HCT116 (cell line): Measurements from ENCODE around the gene GBE1. TPM values are rescaled to one million over a fixed set of nuclear protein-coding genes. Genes with fewer than 3 reads are reported as not detected.

Experiments
- ATAC-seq: fragments of 200-7000 bp; cut with Tn5 transposase; 2 replicates; pipeline ENCODE4 v1.9.1; 2020; ENCODE audit warnings: mild to moderate bottlenecking, moderate library complexity
- BruUV-seq: library from RNA; stranded (reverse); fragments of 400-500 nt; replicated peaks from 2 replicates; lab custom pipeline; 2021; lab: Mats Ljungman, UMichigan
- CTCF ChIA-PET: fragments of 300-600 bp; sonication (Branson Sonifier 250); formaldehyde crosslinking; loops from one replicate; lab custom pipeline; 2021; ENCODE audit warnings: antibody characterized with exemption; lab: Charles Lee
- POLR2A ChIA-PET: fragments of 300-600, 350-600 bp; sonication (Branson Sonifier 250); formaldehyde crosslinking; loops from one replicate; lab custom pipeline; 2021; ENCODE audit warnings: antibody characterized with exemption; lab: Charles Lee
- RAD21 ChIA-PET, 2 experiments: fragments of 300-600 bp; sonication (Branson Sonifier 250); formaldehyde crosslinking; loops; one replicate each; lab custom pipeline; 2023; ENCODE audit warnings: low total read pairs in 2 of 2; ENCODE audit not compliant: uncharacterized antibody in 2 of 2, unreplicated experiment in 2 of 2, low non-redundant PET in 1 of 2; lab: Charles Lee
- DNase-seq: peaks from one replicate; pipeline ENCODE4 v3.0.0-alpha.2; 2010; ENCODE audit warnings: low read depth, low spot score
- H2AFZ ChIP-seq: fragments of 200-600 bp; shearing (Covaris generic), sonication (generic); 2 replicates; pipeline ENCODE4 v1.6.1; 2017; ENCODE audit warnings: low read depth, mixed run types, mixed read lengths, antibody characterized with exemption, low read length; ENCODE audit not compliant: poor library complexity, severe bottlenecking
- H3K27ac ChIP-seq: 2 replicates; pipeline ENCODE4 v1.5.1; 2012; ENCODE audit warnings: low read depth, low read length
- H3K27me3 ChIP-seq: fragments of 200-600 bp; sonication (generic); 2 replicates; pipeline ENCODE4 v1.6.1; 2016; ENCODE audit warnings: mixed run types, low read length, mixed read lengths; ENCODE audit not compliant: insufficient read depth
- H3K36me3 ChIP-seq, 2 experiments: fragments of 200-500 bp in 1 of 2; fragments of 200-600 bp in 1 of 2; sonication (Bioruptor generic) in 1 of 2; sonication (generic) in 1 of 2; 2 replicates each; pipeline versions ENCODE4 v1.5.1 to v1.6.1; 2014 to 2016; ENCODE audit warnings: low read length in 2 of 2, inconsistent platforms in 1 of 2, mixed read lengths in 1 of 2, mixed run types in 1 of 2; ENCODE audit not compliant: insufficient read depth in 2 of 2, control insufficient read depth in 1 of 2
- H3K4me1 ChIP-seq, 2 experiments: fragments of 200-600 bp in 1 of 2; sonication (generic) in 1 of 2; 2 replicates each; pipeline versions ENCODE4 v1.5.1 to v1.6.1; 2012 to 2017; ENCODE audit warnings: low read length in 2 of 2, inconsistent platforms in 1 of 2, mild to moderate bottlenecking in 1 of 2, mixed read lengths in 1 of 2, mixed run types in 1 of 2, moderate library complexity in 1 of 2; ENCODE audit not compliant: insufficient read depth in 2 of 2, control insufficient read depth in 1 of 2
- H3K4me2 ChIP-seq: fragments of 200-600 bp; sonication (generic); 2 replicates; pipeline ENCODE4 v1.6.1; 2017; ENCODE audit warnings: mixed run types, low read length, mixed read lengths
- H3K4me3 ChIP-seq, 2 experiments: fragments of 200-600 bp in 1 of 2; sonication (generic) in 1 of 2; replicated peaks in 1 of 2; 2 replicates each; pipeline ENCODE4 v1.5.1; 2011 to 2016; ENCODE audit warnings: low read length in 2 of 2, control low read depth in 1 of 2, low read depth in 1 of 2, mild to moderate bottlenecking in 1 of 2, mixed read lengths in 1 of 2, mixed run types in 1 of 2
- H3K79me2 ChIP-seq: fragments of 200-600 bp; sonication (generic); 2 replicates; pipeline ENCODE4 v1.6.1; 2017; ENCODE audit warnings: mild to moderate bottlenecking, mixed run types, low read length, moderate library complexity, mixed read lengths; ENCODE audit not compliant: insufficient read depth
- H3K9ac ChIP-seq: fragments of 200-600 bp; sonication (generic); 2 replicates; pipeline ENCODE4 v1.6.1; 2016; ENCODE audit warnings: low read length, mixed read lengths
- H3K9me2 ChIP-seq: fragments of 200-600 bp; sonication (generic), shearing (Covaris generic); 2 replicates; pipeline ENCODE4 v1.6.1; 2017; ENCODE audit warnings: mixed run types, mild to moderate bottlenecking, moderate library complexity; ENCODE audit not compliant: insufficient read depth
- H3K9me3 ChIP-seq, 2 experiments: fragments of 200-500 bp in 1 of 2; fragments of 200-600 bp in 1 of 2; sonication (Bioruptor generic) in 1 of 2; sonication (generic) in 1 of 2; 2 replicates each; pipeline ENCODE4 v1.6.1; 2014 to 2017; ENCODE audit warnings: low read length in 2 of 2, mixed read lengths in 2 of 2, inconsistent platforms in 1 of 2, low read depth in 1 of 2, mild to moderate bottlenecking in 1 of 2, mixed run types in 1 of 2, moderate library complexity in 1 of 2; ENCODE audit not compliant: control insufficient read depth in 1 of 2, insufficient read depth in 1 of 2
- H4K20me1 ChIP-seq: fragments of 200-600 bp; sonication (generic), shearing (Covaris generic); 2 replicates; pipeline ENCODE4 v1.6.1; 2017; ENCODE audit warnings: mixed run types, mild to moderate bottlenecking, moderate library complexity; ENCODE audit not compliant: insufficient read depth
- ATF3 ChIP-seq: IDR thresholded peaks from 2 replicates; pipeline ENCODE4 v1.6.1; 2012
- CEBPB ChIP-seq: IDR thresholded peaks from 2 replicates; pipeline ENCODE4 v1.6.1; 2012; ENCODE audit warnings: low read depth
- CTCF ChIP-seq, 3 experiments: fragments of 200-600 bp in 1 of 3; sonication (generic) in 1 of 3; IDR thresholded peaks in 2 of 3; conservative IDR thresholded peaks in 1 of 3; 2 replicates each; pipeline ENCODE4 v1.5.1; 2012 to 2017; ENCODE audit warnings: low read depth in 2 of 3, low read length in 2 of 3, antibody characterized with exemption in 1 of 3, borderline replicate concordance in 1 of 3, control low read depth in 1 of 3, mild to moderate bottlenecking in 1 of 3, mixed read lengths in 1 of 3, mixed run types in 1 of 3, moderate library complexity in 1 of 3; ENCODE audit not compliant: insufficient read depth in 1 of 3
- EZH2phosphoT487 ChIP-seq: fragments of 200-600 bp; IDR thresholded peaks from 2 replicates; pipeline ENCODE4 v1.6.1; 2018; ENCODE audit warnings: antibody characterized with exemption, borderline replicate concordance
- MAX ChIP-seq: IDR thresholded peaks from 2 replicates; pipeline ENCODE4 v1.6.1; 2012
- POLR2A ChIP-seq: IDR thresholded peaks from 2 replicates; pipeline ENCODE4 v1.7.0; 2011; ENCODE audit warnings: borderline replicate concordance; ENCODE audit not compliant: insufficient read depth, insufficient read length; ENCODE audit errors: extremely low read depth
- POLR2AphosphoS5 ChIP-seq: IDR thresholded peaks from 2 replicates; pipeline ENCODE4 v1.6.1; 2011; ENCODE audit warnings: mild to moderate bottlenecking, low read depth, low read length, moderate library complexity
- RAD21 ChIP-seq: IDR thresholded peaks from 2 replicates; pipeline ENCODE4 v1.6.1; 2012; ENCODE audit warnings: low read depth, mild to moderate bottlenecking
- SIN3A ChIP-seq: IDR thresholded peaks from 2 replicates; pipeline ENCODE4 v1.6.1; 2012; ENCODE audit warnings: low read depth
- SP1 ChIP-seq: IDR thresholded peaks from 2 replicates; pipeline ENCODE4 v1.6.1; 2012; ENCODE audit warnings: low read depth
- TCF7L2 ChIP-seq: IDR thresholded peaks from 2 replicates; pipeline ENCODE4 v1.7.0; 2011; ENCODE audit warnings: borderline replicate concordance, inconsistent platforms; ENCODE audit not compliant: insufficient read depth, insufficient read length; ENCODE audit errors: extremely low read depth
- ZBTB33 ChIP-seq: IDR thresholded peaks from 2 replicates; pipeline ENCODE4 v1.6.1; 2011; ENCODE audit warnings: mild to moderate bottlenecking, low read length, moderate library complexity; ENCODE audit not compliant: insufficient replicate concordance; ENCODE audit errors: extremely low read depth
- ZNF274 ChIP-seq: fragments of 200-500 bp; sonication (Bioruptor generic); IDR thresholded peaks from 2 replicates; pipeline ENCODE4 v1.6.1; 2014; ENCODE audit warnings: mild to moderate bottlenecking, low read depth, low read length, inconsistent platforms
- intact Hi-C: fragments of 100-400 bp; cut with micrococcal nuclease; formaldehyde crosslinking; loops from 2 replicates; pipeline ENCODE4 v1.10.0; 2022
- total RNA-seq: library from RNA; stranded (reverse); gene quantifications from one replicate; pipeline ENCODE4 v1.2.1, GENCODE V29; 2021; ENCODE audit not compliant: unreplicated experiment

The GBE1 gene
- total RNA-seq, 1 experiment from 2014 or later, result 27.7 TPM

DNA sequence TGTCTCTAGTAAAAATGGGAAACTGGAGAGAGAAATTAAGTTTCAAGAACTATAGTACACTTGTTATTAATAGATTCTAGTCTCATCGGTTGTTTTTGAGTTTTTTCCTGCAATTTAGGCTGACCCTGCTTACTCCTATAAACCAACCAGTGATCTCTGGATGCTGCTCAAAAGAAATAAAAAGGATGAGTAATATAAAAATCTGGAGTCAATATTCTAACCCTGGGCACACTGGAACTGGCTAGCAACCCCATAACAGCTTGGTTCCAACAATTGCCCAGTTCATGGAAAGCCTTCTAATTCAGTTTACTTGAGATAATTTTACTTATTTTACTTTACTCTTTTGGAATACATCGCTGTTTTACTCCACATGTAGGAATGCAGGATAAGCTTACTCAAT lies 211.6 kb downstream of the GBE1 start:
- POLR2A ChIA-PET, result no interaction called here
- Histone ChIP-seq H2AFZ (no peak overlapping the region), H4K20me1 (no peaks in the 10 kb centered on the region; the same call in 1 of the 2 replicates), H3K9me3 (no peaks in the 10 kb centered on the region), H3K4me1 (no peaks in the 10 kb centered on the region), H3K36me3 (no peaks in the 10 kb centered on the region), H3K9me2 (no peaks in the 10 kb centered on the region), H3K27ac (no peak overlapping the region), H3K4me3 (no peak overlapping the region), H3K79me2 (no peaks in the 10 kb centered on the region), H3K27me3 (no peaks in the 10 kb centered on the region), H3K9ac (no peak overlapping the region), H3K4me2 (no peak overlapping the region)
- TF ChIP-seq ATF3 (no peak), SP1 (no peak), POLR2A (no peak), RAD21 (no peak), EZH2phosphoT487 (no peak), TCF7L2 (no peak), MAX (no peak), CEBPB (no peak), ZBTB33 (no peak), CTCF (IDR thresholded peaks at IDR 0.05 in 2 of 3, conservative IDR thresholded peaks at IDR 0.05 in 1 of 3; ENCODE audit: borderline replicate concordance in 1 of 3, insufficient read depth in 1 of 3, low read depth in 2 of 3, low read length in 2 of 3) (no peak), SIN3A (no peak), ZNF274 (no peak), POLR2AphosphoS5 (no peak)
- CTCF ChIA-PET, result no interaction called here
- DNase-seq (no peak), ATAC-seq (no peak)
- intact Hi-C loops, result no loop called here
- RAD21 ChIA-PET, result no interaction called here
- no TSS peak for BruUV-seq
